Head of caudate nucleus (tissue), 42 donors: ENCODE results near the gene PMFBP1.

Experiments used
- DNase-seq, 42 donors: peaks; one replicate each; pipeline versions ENCODE4 v3.0.0 to v3.0.0-alpha.2; 2020 to 2021; ENCODE audit warnings: mixed read lengths in 7 of 42
- intact Hi-C: fragments of 100-400 bp; cut with DNase I; formaldehyde crosslinking; loops from one replicate; pipeline ENCODE4 v1.15.0; 2022

Gene PMFBP1

GRCh38 chr16:72189865-72190371 lies 18.0 kb upstream of the PMFBP1 start:
- DNase-seq = peak in 37 of 42 donors; percentile 9 to 81 (median 51)
- intact Hi-C loops = no loop called here

- no peak for DNase-seq
Observed at GRCh38 chr16:72188541-72188940, 16.6 kb upstream of the PMFBP1 start.

GRCh38 chr16:72187551-72187950 lies 15.6 kb upstream of the PMFBP1 start:
- no peak for DNase-seq
- intact Hi-C loops = no loop called here

More at GRCh38 chr16:72188541-72188940, 16.6 kb upstream of the PMFBP1 start:
- intact Hi-C loops = no loop called here

- intact Hi-C loops = no loop called here
- no peak for DNase-seq
Observed at GRCh38 chr16:72182976-72183375, 11.0 kb upstream of the PMFBP1 start.

- DNase-seq = no peak
- intact Hi-C loops = no loop called here
Observed at GRCh38 chr16:72179204-72179970, 7.4 kb upstream of the PMFBP1 start.

- DNase-seq = no peak
- intact Hi-C loops = no loop called here
Observed at GRCh38 chr16:72174726-72175125, 2.8 kb upstream of the PMFBP1 start.

- no peak for DNase-seq
Observed at GRCh38 chr16:72173997-72174396, 2.0 kb upstream of the PMFBP1 start.

GRCh38 chr16:72171236-72171635 lies 719 bp downstream of the PMFBP1 start:
- intact Hi-C loops = no loop called here

More at GRCh38 chr16:72173997-72174396, 2.0 kb upstream of the PMFBP1 start:
- intact Hi-C loops = no loop called here

GRCh38 chr16:72169708-72170107 lies 2.2 kb downstream of the PMFBP1 start:
- intact Hi-C loops = no loop called here
- DNase-seq = no peak

More at GRCh38 chr16:72171236-72171635, 719 bp downstream of the PMFBP1 start:
- no peak for DNase-seq

- intact Hi-C loops = no loop called here
- no peak for DNase-seq
Observed at GRCh38 chr16:72168365-72168764, 3.6 kb downstream of the PMFBP1 start.

GRCh38 chr16:72166954-72167561 lies 4.9 kb downstream of the PMFBP1 start:
- DNase-seq = no peak
- intact Hi-C loops = no loop called here

- DNase-seq = no peak
- intact Hi-C loops = no loop called here
Observed at GRCh38 chr16:72166151-72166550, 5.8 kb downstream of the PMFBP1 start.

GRCh38 chr16:72164691-72165090 lies 7.3 kb downstream of the PMFBP1 start:
- DNase-seq = no peak
- intact Hi-C loops = no loop called here

- no peak for DNase-seq
- intact Hi-C loops = no loop called here
Observed at GRCh38 chr16:72162105-72162692, 9.8 kb downstream of the PMFBP1 start.

GRCh38 chr16:72159801-72160200 lies 12.2 kb downstream of the PMFBP1 start:
- intact Hi-C loops = no loop called here
- no peak for DNase-seq

- intact Hi-C loops = no loop called here
- DNase-seq = no peak
Observed at GRCh38 chr16:72159386-72159785, 12.6 kb downstream of the PMFBP1 start.

- intact Hi-C loops = no loop called here
Observed at GRCh38 chr16:72149676-72150464, 22.1 kb downstream of the PMFBP1 start.

GRCh38 chr16:72142476-72142875 lies 29.5 kb downstream of the PMFBP1 start:
- intact Hi-C loops = no loop called here
- DNase-seq = no peak

More at GRCh38 chr16:72149676-72150464, 22.1 kb downstream of the PMFBP1 start:
- no peak for DNase-seq

GRCh38 chr16:72139908-72140307 lies 32.0 kb downstream of the PMFBP1 start:
- intact Hi-C loops = no loop called here

More at GRCh38 chr16:72139908-72140307, 32.0 kb downstream of the PMFBP1 start:
- no peak for DNase-seq
